ENCODE measurements around the gene CARD11.

DNA sequence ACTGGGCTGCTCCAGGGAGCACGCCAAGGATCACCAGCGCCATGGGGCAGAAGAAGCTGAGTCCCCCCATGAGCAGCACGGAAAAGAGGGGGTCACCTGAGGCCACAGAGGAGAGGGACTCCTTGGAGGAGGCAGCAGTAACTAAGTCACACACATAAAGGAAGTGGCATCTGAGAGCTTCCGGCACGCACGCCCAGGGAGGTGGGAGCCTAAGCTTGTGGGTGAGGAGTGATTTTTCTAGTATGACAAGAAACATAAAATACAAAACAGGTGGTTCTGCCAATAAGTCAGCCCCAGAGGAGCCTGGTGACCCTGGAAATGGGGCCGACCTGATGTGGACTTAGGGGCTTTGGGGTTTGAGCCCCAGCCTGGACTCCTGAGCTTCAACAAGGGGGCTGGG lies 60.8 kb downstream of the CARD11 start:
- no peak for TF ChIP-seq POLR2A (IDR thresholded peaks at IDR 0.05; ENCODE audit: low read length)
- TF ChIP-seq GATA1 (IDR thresholded peaks at IDR 0.05; ENCODE audit: low read depth, low read length) = no peak
